KBM-7 (cell line): ENCODE data around the gene SSPN.
A peak's percentile ranks its signal among the peaks of the same experiment; 100 is the strongest.

Source experiments
- DNase-seq: peaks from one replicate; pipeline ENCODE4 v3.0.0-alpha.2; 2015
- in situ Hi-C: fragments of 300-500 bp; cut with MboI; formaldehyde crosslinking; loops from 2 replicates; pipeline ENCODE4 v1.14.3; 2020; ENCODE audit warnings: low sequenced_read_pairs, low pct_unique_long_range_greater_than_20kb, mixed read lengths

The SSPN gene

GRCh38 chr12:26195250-26195640 lies at the start of gene SSPN:
SSPN (plus strand) TSS chr12:26195573; CDS start chr12:26195673, 100 bp downstream.
- DNase-seq: no peak
- in situ Hi-C loops: no loop called here

- in situ Hi-C loops: no loop called here
Measured at GRCh38 chr12:26148291-26148690, 47.1 kb upstream of the SSPN start.

GRCh38 chr12:26149968-26150500 lies 45.3 kb upstream of the SSPN start:
- in situ Hi-C loops: no loop called here
- DNase-seq: peak; percentile 68

More at GRCh38 chr12:26148291-26148690, 47.1 kb upstream of the SSPN start:
- no peak for DNase-seq

GRCh38 chr12:26150736-26151450 lies 44.5 kb upstream of the SSPN start:
- DNase-seq: no peak
- in situ Hi-C loops: no loop called here

- no peak for DNase-seq
- in situ Hi-C loops: no loop called here
Measured at GRCh38 chr12:26152507-26153102, 42.8 kb upstream of the SSPN start.

- no peak for DNase-seq
- in situ Hi-C loops: no loop called here
Measured at GRCh38 chr12:26153421-26154154, 41.8 kb upstream of the SSPN start.

- in situ Hi-C loops: no loop called here
- peak; percentile 68 for DNase-seq
Measured at GRCh38 chr12:26156201-26156871, 39.0 kb upstream of the SSPN start.

GRCh38 chr12:26157001-26157400 lies 38.4 kb upstream of the SSPN start:
- DNase-seq: no peak
- in situ Hi-C loops: no loop called here

- in situ Hi-C loops: no loop called here
- DNase-seq: peak; percentile 3
Measured at GRCh38 chr12:26158078-26158764, 37.2 kb upstream of the SSPN start.

- no peak for DNase-seq
- in situ Hi-C loops: no loop called here
Measured at GRCh38 chr12:26162174-26162573, 33.2 kb upstream of the SSPN start.

- in situ Hi-C loops: no loop called here
- no peak for DNase-seq
Measured at GRCh38 chr12:26162905-26163304, 32.5 kb upstream of the SSPN start.

- DNase-seq: no peak
- in situ Hi-C loops: no loop called here
Measured at GRCh38 chr12:26164118-26164517, 31.3 kb upstream of the SSPN start.

- no peak for DNase-seq
- in situ Hi-C loops: no loop called here
Measured at GRCh38 chr12:26172013-26172412, 23.4 kb upstream of the SSPN start.

- in situ Hi-C loops: no loop called here
- no peak for DNase-seq
Measured at GRCh38 chr12:26172539-26172938, 22.8 kb upstream of the SSPN start.

- DNase-seq: no peak
- in situ Hi-C loops: no loop called here
Measured at GRCh38 chr12:26172946-26173552, 22.3 kb upstream of the SSPN start.

- in situ Hi-C loops: no loop called here
- DNase-seq: no peak
Measured at GRCh38 chr12:26176725-26177124, 18.6 kb upstream of the SSPN start.

GRCh38 chr12:26177283-26177682 lies 18.1 kb upstream of the SSPN start:
- DNase-seq: no peak
- in situ Hi-C loops: no loop called here

GRCh38 chr12:26179826-26180225 lies 15.5 kb upstream of the SSPN start:
- no peak for DNase-seq
- in situ Hi-C loops: no loop called here

GRCh38 chr12:26182377-26182776 lies 13.0 kb upstream of the SSPN start:
- no peak for DNase-seq
- in situ Hi-C loops: no loop called here
